Progenitor cell of endocrine pancreas (in vitro differentiated cells): ENCODE measurements around the gene GLYAT. TPM values are rescaled to one million over a fixed set of nuclear protein-coding genes. Genes with fewer than 3 reads are reported as not detected.

Experiments used
- DNase-seq: peaks from one replicate; pipeline ENCODE4 v3.0.0; 2021; ENCODE audit warnings: low spot score; ENCODE audit not compliant: unreplicated experiment
- H3K27ac Mint-ChIP-seq: 2 replicates; pipeline ENCODE4 v1.8.0; 2021; ENCODE audit warnings: mild to moderate bottlenecking, moderate library complexity, mixed read lengths
- H3K27me3 Mint-ChIP-seq: 2 replicates; pipeline ENCODE4 v1.8.0; 2021; ENCODE audit warnings: mixed read lengths
- H3K36me3 Mint-ChIP-seq: 2 replicates; pipeline ENCODE4 v1.8.0; 2022; ENCODE audit warnings: mixed read lengths; ENCODE audit not compliant: insufficient read depth
- H3K4me1 Mint-ChIP-seq: 2 replicates; pipeline ENCODE4 v1.8.0; 2021; ENCODE audit warnings: low read depth, mixed read lengths
- H3K4me3 Mint-ChIP-seq: 2 replicates; pipeline ENCODE4 v1.8.0; 2021; ENCODE audit warnings: low read depth, mild to moderate bottlenecking, moderate library complexity, mixed read lengths
- H3K9me3 Mint-ChIP-seq: 2 replicates; pipeline ENCODE4 v1.8.0; 2021; ENCODE audit warnings: low read depth, mixed read lengths
- total RNA-seq: library from RNA; stranded (reverse); gene quantifications from 2 replicates; pipeline ENCODE4 v1.2.1, GENCODE V29; 2021
- TF ChIP-seq, protein P1 (sequence below): fragments of 200-600 bp; sonication (generic); IDR thresholded peaks from one replicate; pipeline ENCODE4 v1.5.0; 2021; ENCODE audit warnings: antibody characterized with exemption, mild to moderate bottlenecking; ENCODE audit not compliant: unreplicated experiment

The GLYAT gene
- total RNA-seq, 1 donor from 2014 or later = not detected

- Mint-ChIP-seq H3K27ac (no peak overlapping the region), H3K4me3 (no peak overlapping the region), H3K36me3 (peaks cover 1% of the 10 kb centered on the region), H3K4me1 (no peaks in the 10 kb centered on the region), H3K9me3 (peaks cover 54% of the 10 kb centered on the region), H3K27me3 (no peaks in the 10 kb centered on the region)
- TF ChIP-seq, protein P1, sequence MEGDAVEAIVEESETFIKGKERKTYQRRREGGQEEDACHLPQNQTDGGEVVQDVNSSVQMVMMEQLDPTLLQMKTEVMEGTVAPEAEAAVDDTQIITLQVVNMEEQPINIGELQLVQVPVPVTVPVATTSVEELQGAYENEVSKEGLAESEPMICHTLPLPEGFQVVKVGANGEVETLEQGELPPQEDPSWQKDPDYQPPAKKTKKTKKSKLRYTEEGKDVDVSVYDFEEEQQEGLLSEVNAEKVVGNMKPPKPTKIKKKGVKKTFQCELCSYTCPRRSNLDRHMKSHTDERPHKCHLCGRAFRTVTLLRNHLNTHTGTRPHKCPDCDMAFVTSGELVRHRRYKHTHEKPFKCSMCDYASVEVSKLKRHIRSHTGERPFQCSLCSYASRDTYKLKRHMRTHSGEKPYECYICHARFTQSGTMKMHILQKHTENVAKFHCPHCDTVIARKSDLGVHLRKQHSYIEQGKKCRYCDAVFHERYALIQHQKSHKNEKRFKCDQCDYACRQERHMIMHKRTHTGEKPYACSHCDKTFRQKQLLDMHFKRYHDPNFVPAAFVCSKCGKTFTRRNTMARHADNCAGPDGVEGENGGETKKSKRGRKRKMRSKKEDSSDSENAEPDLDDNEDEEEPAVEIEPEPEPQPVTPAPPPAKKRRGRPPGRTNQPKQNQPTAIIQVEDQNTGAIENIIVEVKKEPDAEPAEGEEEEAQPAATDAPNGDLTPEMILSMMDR = no peak
- no peak for DNase-seq
These were observed 11.5 kb upstream of the GLYAT start for GRCh38 chr11:58742981-58743880.

DNA sequence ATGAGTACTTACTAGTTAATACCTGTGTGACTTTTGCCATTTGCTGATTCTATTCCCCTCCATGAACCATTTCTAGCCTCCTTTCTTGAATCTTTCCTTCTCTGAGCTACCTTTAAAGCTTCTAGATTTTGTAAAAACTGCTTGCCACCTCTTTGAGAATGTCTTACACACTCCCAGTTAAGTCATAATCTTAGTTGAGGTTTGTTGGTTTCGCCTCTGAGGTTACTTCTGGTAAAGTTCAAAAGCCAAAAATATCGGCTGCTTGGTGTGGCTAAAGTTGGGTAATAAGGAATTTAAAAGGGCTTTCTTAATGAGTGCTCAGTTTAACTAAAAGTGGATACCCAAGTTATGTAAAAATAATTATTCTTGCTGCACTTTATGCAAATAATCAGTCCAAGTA, 10.4 kb upstream of the GLYAT start:
- Mint-ChIP-seq H3K27ac (no peak overlapping the region), H3K9me3 (peaks cover 57% of the 10 kb centered on the region), H3K4me3 (no peak overlapping the region), H3K4me1 (no peaks in the 10 kb centered on the region), H3K27me3 (no peaks in the 10 kb centered on the region), H3K36me3 (peaks cover 1% of the 10 kb centered on the region)
- DNase-seq = no peak
- TF ChIP-seq, protein P1 = no peak

DNA sequence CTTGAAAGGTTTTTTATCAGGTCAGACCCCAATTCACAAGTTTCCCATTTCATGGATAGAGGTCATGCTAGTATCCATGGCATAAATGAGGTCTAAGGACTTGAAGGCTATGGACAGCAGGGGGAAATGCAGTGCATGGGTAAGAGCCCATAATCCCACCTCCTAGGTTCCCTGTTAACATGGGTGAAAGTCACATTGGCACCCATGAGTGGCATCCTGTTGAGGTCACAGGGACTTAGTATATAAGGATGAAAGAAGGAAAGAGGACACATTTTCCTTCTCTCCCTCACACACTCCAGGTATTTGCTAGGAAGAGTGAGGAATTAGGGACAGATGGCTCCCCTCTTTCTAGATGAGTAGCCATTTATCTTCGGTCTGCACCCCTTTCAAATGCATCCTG, 9.4 kb upstream of the GLYAT start:
- Mint-ChIP-seq H3K4me1 (no peaks in the 10 kb centered on the region), H3K27me3 (no peaks in the 10 kb centered on the region), H3K9me3 (peaks cover 54% of the 10 kb centered on the region), H3K4me3 (no peak overlapping the region), H3K27ac (no peak overlapping the region), H3K36me3 (peaks cover 1% of the 10 kb centered on the region)
- TF ChIP-seq, protein P1 = no peak
- no peak for DNase-seq

DNA sequence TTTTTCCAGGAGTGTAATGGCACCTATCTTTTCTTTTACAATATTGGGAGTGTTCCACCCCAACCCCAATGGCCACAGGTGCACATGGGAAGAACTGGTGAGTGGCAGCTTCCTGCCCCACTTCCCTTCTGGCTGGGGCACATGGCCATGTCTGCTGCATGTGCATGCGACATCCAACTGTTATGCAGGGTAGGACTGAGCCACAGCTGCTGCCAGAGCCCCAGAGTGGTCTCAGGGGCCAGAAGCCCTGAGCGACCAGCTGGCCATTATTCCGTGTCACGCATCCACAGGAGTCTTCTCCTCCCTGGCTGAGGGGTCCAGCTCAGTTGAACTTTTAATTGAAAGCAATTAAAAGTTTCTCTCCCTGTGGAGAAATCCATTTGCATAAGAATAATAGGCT, 8.7 kb upstream of the GLYAT start:
- H3K36me3 Mint-ChIP-seq = peaks cover 1% of the 10 kb centered on the region
- DNase-seq = no peak
- no peaks in the 10 kb centered on the region for H3K4me1 Mint-ChIP-seq
- H3K9me3 Mint-ChIP-seq = peaks cover 52% of the 10 kb centered on the region
- TF ChIP-seq, protein P1 = no peak
- no peak overlapping the region for H3K4me3 Mint-ChIP-seq
- H3K27me3 Mint-ChIP-seq = no peaks in the 10 kb centered on the region
- H3K27ac Mint-ChIP-seq = no peak overlapping the region

- no peak overlapping the region for H3K27ac Mint-ChIP-seq
- peaks cover 1% of the 10 kb centered on the region for H3K36me3 Mint-ChIP-seq
- no peak overlapping the region for H3K4me3 Mint-ChIP-seq
- TF ChIP-seq, protein P1 = no peak
- DNase-seq = no peak
- H3K4me1 Mint-ChIP-seq = no peaks in the 10 kb centered on the region
- H3K9me3 Mint-ChIP-seq = peaks cover 57% of the 10 kb centered on the region
- H3K27me3 Mint-ChIP-seq = no peaks in the 10 kb centered on the region
These were observed 8.1 kb upstream of the GLYAT start for GRCh38 chr11:58739725-58740430.
